ENCODE data around the gene ARSA. TPM values are rescaled to one million over a fixed set of nuclear protein-coding genes. Genes with fewer than 3 reads are reported as not detected.
"Not testable (repeated sequence)": the region's sequence is repeated elsewhere in the genome, so short reads cannot be mapped to it uniquely, and the experiment has no call there.

Gene ARSA
- total RNA-seq, 1 experiment from 2014 or later, result 16.6 TPM

- CTCF ChIA-PET, result interaction anchor here (0.9 kb wide), 1 partner anchor 47 kb away, joined by 3 read pairs; the partner anchor contains the start of gene SYCE3
- intact Hi-C loops (cut with micrococcal nuclease; ENCODE audit: unreplicated experiment), result no loop called here
- no peaks in the 10 kb centered on the region for H3K36me3 ChIP-seq (ENCODE audit: low read depth)
- no peak overlapping the region for H3K27ac ChIP-seq
- no peaks in the 10 kb centered on the region for H3K9me3 ChIP-seq (ENCODE audit: insufficient read depth, low read depth)
- peaks cover 6% of the 10 kb centered on the region; the same call in 1 of the 2 replicates for H3K4me1 ChIP-seq (replicated peaks; ENCODE audit: insufficient read depth)
- H3F3A ChIP-seq (ENCODE audit: insufficient read depth, low read depth), result peaks cover 17% of the 10 kb centered on the region
- DNase-seq, result no peak
- no peaks in the 10 kb centered on the region for H3K9me2 ChIP-seq (ENCODE audit: insufficient read depth)
- no peak overlapping the region for H3K4me2 ChIP-seq
- H2AFZ ChIP-seq, result no peak overlapping the region
- no peaks in the 10 kb centered on the region; the same call in none of the 2 replicates for H4K20me1 ChIP-seq (ENCODE audit: insufficient read depth)
- no TSS peak for BruUV-seq (replicated peaks)
- POLR2A ChIA-PET (ENCODE audit: unreplicated experiment), result no interaction called here
- H3K27me3 ChIP-seq (ENCODE audit: insufficient read depth, low read depth), result peaks cover 78% of the 10 kb centered on the region
- no peaks in the 10 kb centered on the region for H3K79me2 ChIP-seq (ENCODE audit: low read depth)
- TF ChIP-seq, protein P1, sequence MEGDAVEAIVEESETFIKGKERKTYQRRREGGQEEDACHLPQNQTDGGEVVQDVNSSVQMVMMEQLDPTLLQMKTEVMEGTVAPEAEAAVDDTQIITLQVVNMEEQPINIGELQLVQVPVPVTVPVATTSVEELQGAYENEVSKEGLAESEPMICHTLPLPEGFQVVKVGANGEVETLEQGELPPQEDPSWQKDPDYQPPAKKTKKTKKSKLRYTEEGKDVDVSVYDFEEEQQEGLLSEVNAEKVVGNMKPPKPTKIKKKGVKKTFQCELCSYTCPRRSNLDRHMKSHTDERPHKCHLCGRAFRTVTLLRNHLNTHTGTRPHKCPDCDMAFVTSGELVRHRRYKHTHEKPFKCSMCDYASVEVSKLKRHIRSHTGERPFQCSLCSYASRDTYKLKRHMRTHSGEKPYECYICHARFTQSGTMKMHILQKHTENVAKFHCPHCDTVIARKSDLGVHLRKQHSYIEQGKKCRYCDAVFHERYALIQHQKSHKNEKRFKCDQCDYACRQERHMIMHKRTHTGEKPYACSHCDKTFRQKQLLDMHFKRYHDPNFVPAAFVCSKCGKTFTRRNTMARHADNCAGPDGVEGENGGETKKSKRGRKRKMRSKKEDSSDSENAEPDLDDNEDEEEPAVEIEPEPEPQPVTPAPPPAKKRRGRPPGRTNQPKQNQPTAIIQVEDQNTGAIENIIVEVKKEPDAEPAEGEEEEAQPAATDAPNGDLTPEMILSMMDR (conservative IDR thresholded peaks at IDR 0.05), result no peak
- TF ChIP-seq EZH2 (IDR thresholded peaks at IDR 0.05; ENCODE audit: low read depth), result no peak
- no peak overlapping the region for H3K4me3 ChIP-seq
Measured at GRCh38 chr22:50609599-50609998, 18.4 kb downstream of the ARSA start.

DNA sequence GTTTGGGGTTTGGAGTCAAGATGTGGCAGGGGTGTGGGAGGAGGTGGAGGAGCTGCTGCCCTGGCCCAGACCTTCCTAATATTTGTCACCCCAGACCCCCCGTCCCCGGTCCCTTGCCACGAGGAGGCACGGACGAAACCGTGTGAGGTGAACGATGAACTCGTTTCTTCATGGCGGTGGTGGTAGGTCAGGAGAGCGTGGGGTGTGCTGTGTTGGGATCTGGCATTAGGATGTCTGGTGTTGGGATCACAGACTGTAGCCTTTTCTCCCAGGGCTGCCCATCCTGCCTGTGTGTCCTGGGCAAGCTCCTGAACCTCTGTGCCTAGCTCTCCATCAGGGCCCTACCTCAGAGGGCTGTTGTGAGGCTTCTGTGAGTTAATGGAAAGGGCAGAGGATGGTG lies 19.0 kb downstream of the ARSA start:
- BruUV-seq (replicated peaks), result no TSS peak
- no peaks in the 10 kb centered on the region for H3K79me2 ChIP-seq (ENCODE audit: low read depth)
- peaks cover 78% of the 10 kb centered on the region for H3K27me3 ChIP-seq (ENCODE audit: insufficient read depth, low read depth)
- H3K4me1 ChIP-seq (replicated peaks; ENCODE audit: insufficient read depth), result peaks cover 5% of the 10 kb centered on the region; the same call in 1 of the 2 replicates
- no peak for TF ChIP-seq EZH2 (IDR thresholded peaks at IDR 0.05; ENCODE audit: low read depth)
- TF ChIP-seq, protein P1 (conservative IDR thresholded peaks at IDR 0.05), result no peak
- ChIA-PET POLR2A (ENCODE audit: unreplicated experiment) (interaction anchor here (0.6 kb wide), 1 partner anchor 822 kb away, joined by 4 read pairs; no protein-coding TSS in a partner anchor), CTCF (interaction anchor here (0.9 kb wide), 1 partner anchor 46 kb away, joined by 3 read pairs; the partner anchor contains the start of gene SYCE3)
- H3K36me3 ChIP-seq (ENCODE audit: low read depth), result no peaks in the 10 kb centered on the region
- no peak overlapping the region for H3K27ac ChIP-seq
- no peak for DNase-seq
- H3K9me2 ChIP-seq (ENCODE audit: insufficient read depth), result no peaks in the 10 kb centered on the region
- intact Hi-C loops (cut with micrococcal nuclease; ENCODE audit: unreplicated experiment), result no loop called here
- H3K4me3 ChIP-seq, result no peak overlapping the region
- no peak overlapping the region for H3K4me2 ChIP-seq
- no peaks in the 10 kb centered on the region for H3K9me3 ChIP-seq (ENCODE audit: insufficient read depth, low read depth)
- no peak overlapping the region for H2AFZ ChIP-seq
- H4K20me1 ChIP-seq (ENCODE audit: insufficient read depth), result no peaks in the 10 kb centered on the region; the same call in none of the 2 replicates
- peaks cover 12% of the 10 kb centered on the region for H3F3A ChIP-seq (ENCODE audit: insufficient read depth, low read depth)

DNA sequence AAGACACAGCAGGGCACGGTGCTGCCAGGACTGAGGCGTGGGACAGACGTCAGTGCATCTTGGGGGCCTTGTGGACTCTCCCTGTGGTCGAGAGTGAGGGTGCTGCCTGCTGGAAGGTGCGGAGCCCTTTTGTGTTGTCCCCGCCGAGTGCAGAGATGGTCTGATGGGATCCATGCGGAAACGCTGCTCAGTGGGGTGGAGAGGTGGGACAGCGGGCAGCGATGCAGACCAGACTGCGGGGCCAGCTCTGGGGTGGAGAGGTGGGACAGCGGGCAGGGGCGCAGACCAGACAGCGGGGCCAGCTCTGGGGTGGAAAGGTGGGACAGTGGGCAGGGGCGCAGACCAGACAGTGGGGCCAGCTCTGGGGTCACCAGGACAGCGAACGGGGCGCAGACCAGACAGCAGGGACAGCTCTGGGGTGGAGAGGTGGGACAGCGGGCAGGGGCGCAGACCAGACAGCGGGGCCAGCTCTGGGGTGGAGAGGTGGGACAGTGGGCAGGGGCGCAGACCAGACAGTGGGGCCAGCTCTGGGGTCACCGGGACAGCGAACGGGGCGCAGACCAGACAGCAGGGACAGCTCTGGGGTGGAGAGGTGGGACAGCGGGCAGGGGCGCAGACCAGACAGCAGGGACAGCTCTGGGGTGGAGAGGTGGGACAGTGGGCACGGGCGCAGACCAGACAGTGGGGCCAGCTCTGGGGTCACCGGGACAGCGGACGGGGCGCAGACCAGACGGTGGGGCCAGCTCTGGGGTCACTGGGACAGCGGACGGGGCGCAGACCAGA lies 19.7 kb downstream of the ARSA start:
- H3F3A ChIP-seq (ENCODE audit: insufficient read depth, low read depth); BruUV-seq (replicated peaks); H2AFZ ChIP-seq; CTCF ChIA-PET; H3K4me1 ChIP-seq (replicated peaks; ENCODE audit: insufficient read depth); H3K79me2 ChIP-seq (ENCODE audit: low read depth); H3K4me2 ChIP-seq; H3K4me3 ChIP-seq; DNase-seq; H3K36me3 ChIP-seq (ENCODE audit: low read depth); H3K27ac ChIP-seq; H3K9me3 ChIP-seq (ENCODE audit: insufficient read depth, low read depth); H4K20me1 ChIP-seq (ENCODE audit: insufficient read depth); intact Hi-C loops (cut with micrococcal nuclease; ENCODE audit: unreplicated experiment); H3K9me2 ChIP-seq (ENCODE audit: insufficient read depth): not testable (repeated sequence)
- POLR2A ChIA-PET (ENCODE audit: unreplicated experiment), result interaction anchor here (0.6 kb wide), 1 partner anchor 821 kb away, joined by 4 read pairs; no protein-coding TSS in a partner anchor
- peaks cover 82% of the 10 kb centered on the region for H3K27me3 ChIP-seq (ENCODE audit: insufficient read depth, low read depth)
